ENCODE measurements around the gene MGMT.

Gene MGMT

DNA sequence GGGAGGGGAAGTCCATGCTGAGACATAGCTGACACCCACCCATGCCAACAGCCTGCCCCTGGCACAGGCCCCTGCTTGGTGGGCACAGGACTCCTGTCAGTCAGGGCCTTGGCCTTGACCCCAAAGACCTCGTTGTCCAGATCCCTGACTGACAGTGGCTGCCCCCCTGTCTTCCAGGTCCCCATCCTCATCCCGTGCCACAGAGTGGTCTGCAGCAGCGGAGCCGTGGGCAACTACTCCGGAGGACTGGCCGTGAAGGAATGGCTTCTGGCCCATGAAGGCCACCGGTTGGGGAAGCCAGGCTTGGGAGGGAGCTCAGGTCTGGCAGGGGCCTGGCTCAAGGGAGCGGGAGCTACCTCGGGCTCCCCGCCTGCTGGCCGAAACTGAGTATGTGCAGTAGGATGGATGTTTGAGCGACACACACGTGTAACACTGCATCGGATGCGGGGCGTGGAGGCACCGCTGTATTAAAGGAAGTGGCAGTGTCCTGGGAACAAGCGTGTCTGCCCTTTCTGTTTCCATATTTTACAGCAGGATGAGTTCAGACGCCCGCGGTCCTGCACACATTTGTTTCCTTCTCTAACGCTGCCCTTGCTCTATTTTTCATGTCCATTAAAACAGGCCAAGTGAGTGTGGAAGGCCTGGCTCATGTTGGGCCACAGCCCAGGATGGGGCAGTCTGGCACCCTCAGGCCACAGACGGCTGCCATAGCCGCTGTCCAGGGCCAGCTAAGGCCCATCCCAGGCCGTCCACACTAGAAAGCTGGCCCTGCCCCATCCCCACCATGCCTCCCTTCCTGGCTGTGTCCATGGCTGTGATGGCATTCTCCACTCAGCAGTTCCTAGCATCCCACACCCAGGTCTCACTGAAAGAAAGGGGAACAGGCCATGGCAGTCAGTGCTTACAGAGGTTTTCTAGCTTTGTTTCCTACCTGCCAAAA, 299.8 kb downstream of the MGMT start:
- DNase-seq: no peak

DNA sequence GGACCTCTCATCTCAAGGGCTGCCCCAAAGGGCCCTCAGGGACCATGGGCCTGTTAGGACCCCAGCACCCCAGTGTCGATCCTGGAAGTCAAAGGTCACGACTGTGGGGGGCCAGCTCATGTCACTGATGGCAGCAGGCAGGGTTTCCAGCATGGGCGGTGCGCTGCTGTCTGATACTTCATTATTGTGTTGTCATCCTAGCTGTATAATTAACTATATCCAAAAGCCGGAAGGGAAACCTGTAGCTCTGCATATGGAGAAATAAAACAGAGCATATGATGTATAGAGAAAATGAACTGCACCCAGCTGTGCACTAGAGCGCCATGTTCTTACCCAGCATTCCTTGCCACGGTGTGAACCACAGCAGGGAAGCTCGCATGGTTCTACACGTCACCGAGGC, 300.7 kb downstream of the MGMT start:
- no peak for DNase-seq

- DNase-seq: no peak
Measured at GRCh38 chr10:129768437-129769355, 301.7 kb downstream of the MGMT start.

- DNase-seq: no peak
Measured at GRCh38 chr10:129769381-129770116, 302.5 kb downstream of the MGMT start.

GRCh38 chr10:129770286-129770685, 303.2 kb downstream of the MGMT start:
- no peak for DNase-seq

DNA sequence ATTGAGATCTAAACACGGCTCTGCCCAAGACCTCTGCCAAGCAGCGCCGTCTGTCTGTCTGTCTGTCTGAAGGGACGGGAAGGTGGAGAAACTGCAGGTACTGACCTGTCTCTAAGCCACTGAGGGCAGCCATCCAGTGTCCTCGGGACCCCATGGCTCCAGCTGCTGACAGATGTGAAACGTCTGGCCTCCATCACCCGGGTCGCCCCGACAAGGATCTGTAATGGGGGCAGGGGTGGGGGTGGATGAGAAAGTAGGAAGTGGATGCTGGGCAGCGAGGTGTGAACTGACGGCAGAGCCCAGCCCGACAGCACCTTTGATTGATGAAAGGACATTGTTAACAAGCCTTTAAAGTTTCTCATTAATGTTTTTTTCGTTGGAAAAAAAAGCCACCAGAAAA, 304.0 kb downstream of the MGMT start:
- no peak for DNase-seq

DNA sequence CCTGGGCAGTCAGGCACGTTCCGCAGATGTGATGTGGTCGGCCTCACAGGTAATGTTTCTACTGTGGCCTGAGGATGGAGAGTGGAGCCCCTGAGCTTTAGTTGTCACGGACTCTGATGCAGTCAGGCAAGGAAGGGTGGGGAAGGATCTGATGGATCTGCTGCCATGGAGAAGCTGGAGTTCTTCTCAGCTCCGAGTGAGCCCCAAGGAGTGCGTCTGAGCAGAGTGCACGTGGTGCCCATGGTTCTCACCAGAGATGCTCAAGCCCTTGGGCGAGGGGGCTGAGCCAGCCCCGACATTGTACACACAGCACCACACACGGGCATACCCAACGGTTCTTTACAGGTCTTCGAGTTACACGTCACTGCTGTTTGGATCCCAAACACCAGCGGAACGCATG, 304.5 kb downstream of the MGMT start:
- no peak for DNase-seq

- no peak for DNase-seq
Measured at GRCh38 chr10:129771991-129772431, 305.0 kb downstream of the MGMT start.

GRCh38 chr10:129772468-129773358, 305.7 kb downstream of the MGMT start:
- DNase-seq: no peak

DNA sequence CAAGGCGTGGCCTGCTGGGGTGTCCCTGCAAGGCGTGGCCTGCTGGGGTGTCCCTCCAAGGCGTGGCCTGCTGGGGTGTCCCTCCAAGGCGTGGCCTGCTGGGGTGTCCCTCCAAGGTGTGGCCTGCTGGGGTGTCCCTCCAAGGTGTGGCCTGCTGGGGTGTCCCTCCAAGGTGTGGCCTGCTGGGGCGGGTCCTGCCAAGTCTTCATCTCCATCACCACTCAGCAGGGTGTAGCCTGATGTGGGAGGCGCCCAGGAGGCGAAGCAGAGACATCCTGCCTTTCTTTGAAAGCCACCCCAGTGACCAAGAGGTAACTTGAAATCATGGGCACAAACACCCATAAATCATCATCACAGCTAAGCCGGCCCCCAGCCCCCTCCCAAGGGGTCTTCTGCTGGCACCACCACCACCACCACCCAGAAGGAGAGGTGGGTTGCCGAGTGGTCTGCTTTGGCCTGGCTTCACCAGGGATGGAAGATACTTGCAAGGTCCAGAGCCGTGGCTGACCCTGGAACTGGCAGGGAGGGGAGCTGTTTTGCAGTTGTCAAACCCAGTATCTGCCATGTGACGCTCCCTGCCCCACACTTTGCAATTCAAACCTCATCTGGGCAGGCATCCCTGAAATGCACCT, 306.4 kb downstream of the MGMT start:
- DNase-seq: no peak

- no peak for DNase-seq
Measured at GRCh38 chr10:129774082-129774735, 307.2 kb downstream of the MGMT start.

GRCh38 chr10:129774736-129775401, 307.8 kb downstream of the MGMT start:
- no peak for DNase-seq

DNA sequence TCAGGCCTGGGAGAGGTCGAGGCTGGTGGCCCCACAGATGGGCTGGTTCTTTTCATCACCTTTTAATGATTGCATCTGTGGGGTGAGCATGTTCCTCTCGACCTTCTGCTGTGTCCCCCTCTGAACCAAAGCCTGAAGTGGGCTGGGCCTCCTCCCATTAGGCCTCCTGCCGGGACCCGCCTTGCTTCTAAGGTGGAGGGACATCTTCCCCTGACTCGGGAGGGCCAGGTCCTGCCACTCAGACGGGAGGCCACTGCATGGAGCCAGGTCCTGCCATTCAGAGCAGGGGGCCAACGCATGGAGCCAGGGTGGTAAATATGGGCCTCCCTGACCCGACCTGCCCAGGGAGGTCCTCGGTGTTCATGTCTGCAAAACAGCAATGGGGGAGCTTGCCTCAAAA, 308.6 kb downstream of the MGMT start:
- no peak for DNase-seq

DNA sequence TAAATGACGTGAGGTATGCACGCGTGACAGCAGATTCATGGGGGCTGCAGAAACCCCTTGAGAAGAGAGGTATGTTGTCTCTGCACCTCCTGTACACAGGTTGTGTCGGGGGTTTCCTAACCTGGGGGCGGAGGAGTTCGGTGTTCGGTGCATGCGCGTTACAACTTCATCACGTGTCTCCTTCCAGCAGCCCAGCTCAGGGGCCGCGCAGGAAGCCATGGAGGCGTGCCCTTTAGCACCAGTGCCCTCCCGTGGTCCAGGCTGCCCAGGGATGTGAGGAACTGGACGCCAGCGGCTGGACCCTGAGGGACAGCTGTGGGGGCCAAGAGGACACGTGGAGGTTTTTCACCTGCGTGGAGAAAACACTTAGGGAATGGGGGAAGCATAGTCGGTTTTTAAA, 310.6 kb downstream of the MGMT start:
- no peak for DNase-seq

GRCh38 chr10:129778571-129778970, 311.5 kb downstream of the MGMT start:
- DNase-seq: no peak

GRCh38 chr10:129779126-129780111, 312.4 kb downstream of the MGMT start:
- no peak for DNase-seq

GRCh38 chr10:129780198-129780597, 313.2 kb downstream of the MGMT start:
- no peak for DNase-seq

- DNase-seq: no peak
Measured at GRCh38 chr10:129780901-129781795, 314.1 kb downstream of the MGMT start.
